ENCODE data around the gene ZNF454. TPM values are rescaled to one million over a fixed set of nuclear protein-coding genes. Genes with fewer than 3 reads are reported as not detected.

Gene ZNF454
- total and polyA plus RNA-seq, 2 experiments from 2014 or later, result 4.9 to 5.9 TPM

GRCh38 chr5:178997191-178997590 lies 56.2 kb downstream of the ZNF454 start (continued):
- TF ChIP-seq STAT1 (IDR thresholded peaks at IDR 0.05; ENCODE audit: unreplicated experiment) (no peak), ZNF114 (CRISPR knock-in tag; IDR thresholded peaks at IDR 0.05) (no peak), CREB1 (CRISPR knock-in tag; IDR thresholded peaks at IDR 0.05; ENCODE audit: low read depth) (no peak), EZH2phosphoT487 (IDR thresholded peaks at IDR 0.05; ENCODE audit: unreplicated experiment) (no peak), NANOG (IDR thresholded peaks at IDR 0.05; ENCODE audit: borderline replicate concordance) (no peak)
- TF ChIP-seq, protein P1, sequence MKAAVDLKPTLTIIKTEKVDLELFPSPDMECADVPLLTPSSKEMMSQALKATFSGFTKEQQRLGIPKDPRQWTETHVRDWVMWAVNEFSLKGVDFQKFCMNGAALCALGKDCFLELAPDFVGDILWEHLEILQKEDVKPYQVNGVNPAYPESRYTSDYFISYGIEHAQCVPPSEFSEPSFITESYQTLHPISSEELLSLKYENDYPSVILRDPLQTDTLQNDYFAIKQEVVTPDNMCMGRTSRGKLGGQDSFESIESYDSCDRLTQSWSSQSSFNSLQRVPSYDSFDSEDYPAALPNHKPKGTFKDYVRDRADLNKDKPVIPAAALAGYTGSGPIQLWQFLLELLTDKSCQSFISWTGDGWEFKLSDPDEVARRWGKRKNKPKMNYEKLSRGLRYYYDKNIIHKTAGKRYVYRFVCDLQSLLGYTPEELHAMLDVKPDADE (IDR thresholded peaks at IDR 0.05), result no peak
- TF ChIP-seq, protein P2, sequence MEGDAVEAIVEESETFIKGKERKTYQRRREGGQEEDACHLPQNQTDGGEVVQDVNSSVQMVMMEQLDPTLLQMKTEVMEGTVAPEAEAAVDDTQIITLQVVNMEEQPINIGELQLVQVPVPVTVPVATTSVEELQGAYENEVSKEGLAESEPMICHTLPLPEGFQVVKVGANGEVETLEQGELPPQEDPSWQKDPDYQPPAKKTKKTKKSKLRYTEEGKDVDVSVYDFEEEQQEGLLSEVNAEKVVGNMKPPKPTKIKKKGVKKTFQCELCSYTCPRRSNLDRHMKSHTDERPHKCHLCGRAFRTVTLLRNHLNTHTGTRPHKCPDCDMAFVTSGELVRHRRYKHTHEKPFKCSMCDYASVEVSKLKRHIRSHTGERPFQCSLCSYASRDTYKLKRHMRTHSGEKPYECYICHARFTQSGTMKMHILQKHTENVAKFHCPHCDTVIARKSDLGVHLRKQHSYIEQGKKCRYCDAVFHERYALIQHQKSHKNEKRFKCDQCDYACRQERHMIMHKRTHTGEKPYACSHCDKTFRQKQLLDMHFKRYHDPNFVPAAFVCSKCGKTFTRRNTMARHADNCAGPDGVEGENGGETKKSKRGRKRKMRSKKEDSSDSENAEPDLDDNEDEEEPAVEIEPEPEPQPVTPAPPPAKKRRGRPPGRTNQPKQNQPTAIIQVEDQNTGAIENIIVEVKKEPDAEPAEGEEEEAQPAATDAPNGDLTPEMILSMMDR (conservative IDR thresholded peaks at IDR 0.05; ENCODE audit: low read depth in 2 of 2), result no peak

GRCh38 chr5:178998441-178998840 lies 57.4 kb downstream of the ZNF454 start:
- Histone ChIP-seq H3K79me2 (replicated peaks; ENCODE audit: insufficient read depth) (no peaks in the 10 kb centered on the region), H2AFZ (no peak overlapping the region), H3F3A (replicated peaks; ENCODE audit: low read depth) (0 out of 2 replicates have a peak, but pooled peaks cover 3% of the 10 kb centered on the region), H3K4me2 (no peak overlapping the region), H3K4me3 (no peak overlapping the region), H3K36me3 (ENCODE audit: insufficient read depth) (no peaks in the 10 kb centered on the region), H3K9me2 (ENCODE audit: insufficient read depth) (no peaks in the 10 kb centered on the region), H3K4me1 (ENCODE audit: insufficient read depth) (peaks cover 8% of the 10 kb centered on the region), H3K27me3 (ENCODE audit: insufficient read depth) (peaks cover 29% of the 10 kb centered on the region), H4K20me1 (replicated peaks; ENCODE audit: insufficient read depth) (no peaks in the 10 kb centered on the region), H3K27ac (ENCODE audit: low read depth) (no peak overlapping the region)
- peaks cover 18% of the 10 kb centered on the region for H3K36me3 Mint-ChIP-seq (ENCODE audit: low read depth)
- TF ChIP-seq, protein P2 (conservative IDR thresholded peaks at IDR 0.05; ENCODE audit: low read depth in 2 of 2), result no peak
- TF ChIP-seq, protein P1 (IDR thresholded peaks at IDR 0.05), result no peak
- TF ChIP-seq EZH2 (IDR thresholded peaks at IDR 0.05; ENCODE audit: low read depth, unreplicated experiment) (no peak), NANOG (IDR thresholded peaks at IDR 0.05; ENCODE audit: borderline replicate concordance) (no peak)
- ATAC-seq, result no peak
- DNase-seq (ENCODE audit: low spot score), result no peak
- H3K4me1 Mint-ChIP-seq, result peaks cover 11% of the 10 kb centered on the region; the same call in 2 of the 3 replicates
- H3K4me3 Mint-ChIP-seq, result no peak overlapping the region
- H3K27ac Mint-ChIP-seq, result no peak overlapping the region
- peaks cover 53% of the 10 kb centered on the region for H3K9me3 Mint-ChIP-seq
- H3K27me3 Mint-ChIP-seq (ENCODE audit: insufficient read depth, low read depth, poor library complexity), result peaks cover 34% of the 10 kb centered on the region
